MM.1S (cell line): ENCODE data around the gene GSAP.

Experiments
- DNase-seq: peaks from one replicate; pipeline ENCODE4 v3.0.0-alpha.2; 2015
- H2AFZ ChIP-seq: fragments of 300-600 bp; sonication (generic); 2 replicates; pipeline ENCODE4 v1.6.0; 2016; ENCODE audit warnings: antibody characterized with exemption, low read length
- H3F3A ChIP-seq: fragments of 300-600 bp; sonication (generic); 2 replicates; pipeline ENCODE4 v1.6.1; 2016; ENCODE audit warnings: mild to moderate bottlenecking, antibody characterized with exemption, low read length, moderate library complexity, mixed read lengths; ENCODE audit not compliant: insufficient read depth
- H3K27ac ChIP-seq: fragments of 300-600 bp; sonication (generic); 2 replicates; pipeline ENCODE4 v1.5.1; 2016; ENCODE audit warnings: mild to moderate bottlenecking, low read length
- H3K27me3 ChIP-seq: fragments of 300-600 bp; sonication (generic); replicated peaks from 2 replicates; pipeline ENCODE4 v1.6.0; 2016; ENCODE audit warnings: low read length; ENCODE audit not compliant: insufficient read depth
- H3K36me3 ChIP-seq: fragments of 300-600 bp; sonication (generic); replicated peaks from 2 replicates; pipeline ENCODE4 v1.6.1; 2016; ENCODE audit warnings: mild to moderate bottlenecking, low read length, mixed read lengths; ENCODE audit not compliant: insufficient read depth
- H3K4me1 ChIP-seq: fragments of 300-600 bp; sonication (generic); 2 replicates; pipeline ENCODE4 v1.6.1; 2016; ENCODE audit warnings: low read length, mixed read lengths
- H3K4me2 ChIP-seq: fragments of 300-600 bp; sonication (generic); 2 replicates; pipeline ENCODE4 v1.6.0; 2016; ENCODE audit warnings: low read depth, low read length
- H3K4me3 ChIP-seq: fragments of 300-600 bp; sonication (generic); 2 replicates; pipeline ENCODE4 v1.5.1; 2016; ENCODE audit warnings: low read length, mixed read lengths
- H3K79me2 ChIP-seq: fragments of 300-600 bp; sonication (generic); 2 replicates; pipeline ENCODE4 v1.6.1; 2016; ENCODE audit warnings: mixed run types, low read length, mixed read lengths
- H3K9ac ChIP-seq: fragments of 300-600 bp; sonication (generic); 2 replicates; pipeline ENCODE4 v1.6.1; 2016; ENCODE audit warnings: low read length, mixed read lengths
- H3K9me2 ChIP-seq: fragments of 300-600 bp; sonication (generic); replicated peaks from 2 replicates; pipeline ENCODE4 v1.6.1; 2016; ENCODE audit warnings: mild to moderate bottlenecking, low read length, mixed read lengths; ENCODE audit not compliant: insufficient read depth
- H3K9me3 ChIP-seq: fragments of 300-600 bp; sonication (generic); replicated peaks from 2 replicates; pipeline ENCODE4 v1.6.1; 2016; ENCODE audit warnings: mild to moderate bottlenecking, low read length, mixed read lengths; ENCODE audit not compliant: insufficient read depth
- H4K20me1 ChIP-seq: fragments of 300-600 bp; sonication (generic); 2 replicates; pipeline ENCODE4 v1.6.1; 2016; ENCODE audit warnings: mild to moderate bottlenecking, low read length, moderate library complexity, mixed read lengths; ENCODE audit not compliant: insufficient read depth
- EZH2 ChIP-seq: fragments of 300-600 bp; sonication (generic); optimal IDR thresholded peaks from 2 replicates; pipeline ENCODE3; 2017; ENCODE audit warnings: low read depth, mild to moderate bottlenecking, antibody characterized with exemption, low read length, mixed read lengths
- EZH2phosphoT487 ChIP-seq: fragments of 300-600 bp; sonication (generic); IDR thresholded peaks from 2 replicates; pipeline ENCODE4 v1.6.1; 2018; ENCODE audit warnings: antibody characterized with exemption, low read length
- TF ChIP-seq, protein P1 (sequence below): fragments of 300-600 bp; sonication (generic); IDR thresholded peaks from 2 replicates; pipeline ENCODE4 v1.5.1; 2016; ENCODE audit warnings: antibody characterized with exemption, low read length, mixed read lengths

Gene GSAP

DNA sequence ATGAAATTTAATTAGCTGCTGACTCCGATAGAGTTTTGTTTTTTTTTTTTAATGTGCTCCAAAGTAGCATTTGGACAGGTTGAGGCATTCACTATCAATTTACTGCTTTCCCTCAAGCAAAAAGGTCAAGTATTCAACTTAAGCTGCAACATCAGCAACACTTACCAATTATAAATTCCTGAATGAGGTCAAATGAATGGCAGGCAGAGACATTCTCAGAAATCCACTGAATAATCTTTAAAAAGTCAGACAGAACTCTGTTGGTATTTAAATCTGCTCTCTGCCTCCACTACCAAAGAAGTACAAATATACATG lies 62.8 kb downstream of the GSAP start:
- TF ChIP-seq EZH2phosphoT487 (no peak), EZH2 (no peak)
- TF ChIP-seq, protein P1, sequence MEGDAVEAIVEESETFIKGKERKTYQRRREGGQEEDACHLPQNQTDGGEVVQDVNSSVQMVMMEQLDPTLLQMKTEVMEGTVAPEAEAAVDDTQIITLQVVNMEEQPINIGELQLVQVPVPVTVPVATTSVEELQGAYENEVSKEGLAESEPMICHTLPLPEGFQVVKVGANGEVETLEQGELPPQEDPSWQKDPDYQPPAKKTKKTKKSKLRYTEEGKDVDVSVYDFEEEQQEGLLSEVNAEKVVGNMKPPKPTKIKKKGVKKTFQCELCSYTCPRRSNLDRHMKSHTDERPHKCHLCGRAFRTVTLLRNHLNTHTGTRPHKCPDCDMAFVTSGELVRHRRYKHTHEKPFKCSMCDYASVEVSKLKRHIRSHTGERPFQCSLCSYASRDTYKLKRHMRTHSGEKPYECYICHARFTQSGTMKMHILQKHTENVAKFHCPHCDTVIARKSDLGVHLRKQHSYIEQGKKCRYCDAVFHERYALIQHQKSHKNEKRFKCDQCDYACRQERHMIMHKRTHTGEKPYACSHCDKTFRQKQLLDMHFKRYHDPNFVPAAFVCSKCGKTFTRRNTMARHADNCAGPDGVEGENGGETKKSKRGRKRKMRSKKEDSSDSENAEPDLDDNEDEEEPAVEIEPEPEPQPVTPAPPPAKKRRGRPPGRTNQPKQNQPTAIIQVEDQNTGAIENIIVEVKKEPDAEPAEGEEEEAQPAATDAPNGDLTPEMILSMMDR, result no peak
- no peak overlapping the region for H2AFZ ChIP-seq
- no peak for DNase-seq
- H3F3A ChIP-seq, result no peaks in the 10 kb centered on the region
- no peaks in the 10 kb centered on the region for H3K36me3 ChIP-seq
- no peaks in the 10 kb centered on the region for H3K9me3 ChIP-seq
- H3K4me2 ChIP-seq, result no peak overlapping the region
- H3K9ac ChIP-seq, result no peak overlapping the region
- no peak overlapping the region for H3K4me3 ChIP-seq
- no peaks in the 10 kb centered on the region for H4K20me1 ChIP-seq
- no peaks in the 10 kb centered on the region for H3K9me2 ChIP-seq
- H3K79me2 ChIP-seq, result no peaks in the 10 kb centered on the region
- H3K27ac ChIP-seq, result no peak overlapping the region
- H3K4me1 ChIP-seq, result peaks cover 5% of the 10 kb centered on the region
- H3K27me3 ChIP-seq, result no peaks in the 10 kb centered on the region

DNA sequence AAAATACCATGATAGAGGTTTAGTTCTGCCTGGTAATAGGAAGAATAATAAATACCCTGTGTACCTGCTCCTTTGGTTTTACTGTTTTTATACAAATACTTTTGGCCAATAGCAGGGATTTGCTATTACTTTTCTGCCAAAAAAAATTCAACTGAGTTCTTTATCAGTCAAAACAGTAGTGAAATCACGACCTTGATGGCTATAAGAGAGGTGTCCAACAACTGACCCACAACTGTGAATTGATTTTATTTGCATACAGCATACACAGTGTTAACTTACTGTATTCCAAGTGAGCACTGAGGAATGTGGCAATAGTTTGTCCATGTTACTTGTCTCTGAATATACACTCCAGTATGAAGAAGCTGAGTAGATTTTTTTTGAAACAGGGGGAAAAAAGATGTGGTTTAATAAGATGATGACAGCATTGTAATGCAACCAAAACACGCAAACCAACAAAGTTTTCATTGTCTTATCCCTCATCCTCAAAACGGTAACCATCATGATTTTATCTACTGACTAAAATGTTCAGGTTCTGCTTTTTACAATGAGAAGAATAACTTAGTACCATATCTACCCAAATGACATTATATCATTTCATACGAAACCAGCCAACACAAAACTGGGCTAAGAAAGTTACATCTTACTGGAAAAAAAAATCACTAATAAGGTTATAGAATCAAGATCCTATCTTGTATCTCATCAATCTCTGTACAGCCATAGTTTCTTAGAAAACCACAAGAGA lies 63.3 kb downstream of the GSAP start:
- Histone ChIP-seq H3K4me2 (no peak overlapping the region), H4K20me1 (no peaks in the 10 kb centered on the region), H3K79me2 (no peaks in the 10 kb centered on the region), H3K27me3 (no peaks in the 10 kb centered on the region), H3K9ac (no peak overlapping the region), H3K9me2 (no peaks in the 10 kb centered on the region), H3K27ac (no peak overlapping the region), H3K4me3 (no peak overlapping the region), H2AFZ (no peak overlapping the region), H3K9me3 (no peaks in the 10 kb centered on the region), H3K4me1 (peaks cover 5% of the 10 kb centered on the region), H3F3A (no peaks in the 10 kb centered on the region), H3K36me3 (no peaks in the 10 kb centered on the region)
- TF ChIP-seq, protein P1, result no peak
- TF ChIP-seq EZH2phosphoT487 (no peak), EZH2 (no peak)
- DNase-seq, result no peak

DNA sequence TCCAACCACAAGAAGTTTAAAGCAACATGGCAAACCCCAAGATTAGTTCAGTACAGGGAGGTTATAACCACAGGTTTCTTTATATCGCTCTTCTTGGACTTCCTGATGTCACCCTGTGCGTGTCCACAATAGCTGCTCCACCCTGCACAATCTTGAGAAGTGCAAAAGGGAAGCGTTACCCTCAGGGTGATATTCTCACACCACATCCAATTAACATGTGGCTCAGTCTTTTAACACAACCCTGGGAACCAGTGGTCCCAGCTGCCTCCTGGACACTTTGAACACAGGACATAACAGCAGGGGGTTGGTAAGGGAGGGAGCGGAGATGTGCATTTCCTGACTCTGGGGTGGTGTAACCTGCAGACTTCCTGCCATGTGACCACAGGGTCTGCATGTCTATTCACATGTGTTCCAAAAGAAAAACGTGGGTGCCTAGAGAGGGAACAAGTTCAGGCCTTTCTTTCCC lies 64.6 kb downstream of the GSAP start:
- Histone ChIP-seq H4K20me1 (no peaks in the 10 kb centered on the region), H3K4me1 (peaks cover 5% of the 10 kb centered on the region), H3K4me2 (no peak overlapping the region), H3F3A (no peaks in the 10 kb centered on the region), H3K79me2 (no peaks in the 10 kb centered on the region), H2AFZ (no peak overlapping the region), H3K4me3 (no peak overlapping the region), H3K9me3 (no peaks in the 10 kb centered on the region), H3K9ac (no peak overlapping the region), H3K36me3 (no peaks in the 10 kb centered on the region), H3K27ac (no peak overlapping the region), H3K27me3 (no peaks in the 10 kb centered on the region), H3K9me2 (no peaks in the 10 kb centered on the region)
- TF ChIP-seq, protein P1, result no peak
- TF ChIP-seq EZH2, result no peak
- no peak for TF ChIP-seq EZH2phosphoT487
- no peak for DNase-seq
